CD4-positive, alpha-beta T cell (primary cell): ENCODE measurements around the gene GNG7. TPM values are rescaled to one million over a fixed set of nuclear protein-coding genes. Genes with fewer than 3 reads are reported as not detected.
A peak's percentile ranks its signal among the peaks of the same experiment; 100 is the strongest.
"Not testable (repeated sequence)": the region's sequence is repeated elsewhere in the genome, so short reads cannot be mapped to it uniquely, and the experiment has no call there.

Source experiments
- ATAC-seq: fragments of 200-7000 bp; cut with Tn5 transposase; one replicate; pipeline ENCODE4 v1.10.0; 2022; ENCODE audit warnings: mild to moderate bottlenecking; ENCODE audit not compliant: poor library complexity
- CTCF ChIA-PET: fragments of 350-600 bp; sonication (Branson Sonifier 250); formaldehyde crosslinking; loops from one replicate; lab custom pipeline; 2021; ENCODE audit warnings: antibody characterized with exemption, inconsistent platforms; lab: Charles Lee
- POLR2A ChIA-PET: fragments of 350-600 bp; sonication (Branson Sonifier 250); formaldehyde crosslinking; loops from one replicate; lab custom pipeline; 2021; ENCODE audit warnings: antibody characterized with exemption, inconsistent platforms; lab: Charles Lee
- DNase-seq, 14 experiments: peaks; one replicate each; pipeline ENCODE4 v3.0.0-alpha.2; 2013 to 2020; ENCODE audit warnings: mixed read lengths in 2 of 14
- H3K27ac ChIP-seq, 2 donors: one replicate each; pipeline versions ENCODE4 v1.5.1 to v1.7.0; 2013; ENCODE audit warnings: low read length in 2 of 2, low read depth in 1 of 2, mild to moderate bottlenecking in 1 of 2
- H3K27me3 ChIP-seq, 2 experiments: 1 replicate in 1 of 2; 2 replicates in 1 of 2; pipeline versions ENCODE4 v1.6.1 to v1.7.0; 2013; ENCODE audit warnings: low read length in 2 of 2, control low read depth in 1 of 2, mild to moderate bottlenecking in 1 of 2, moderate library complexity in 1 of 2; ENCODE audit not compliant: insufficient read depth in 2 of 2, control insufficient read depth in 1 of 2
- H3K36me3 ChIP-seq: one replicate; pipeline ENCODE4 v1.6.1; 2013; ENCODE audit warnings: low read length, control low read depth; ENCODE audit not compliant: insufficient read depth
- H3K4me1 ChIP-seq: one replicate; pipeline ENCODE4 v1.6.1; 2013; ENCODE audit warnings: low read length, control low read depth; ENCODE audit not compliant: insufficient read depth
- H3K4me3 ChIP-seq: one replicate; pipeline ENCODE4 v1.5.1; 2013; ENCODE audit warnings: mild to moderate bottlenecking, low read length, moderate library complexity
- H3K9me3 ChIP-seq, 2 experiments: 1 replicate in 1 of 2; 2 replicates in 1 of 2; pipeline versions ENCODE4 v1.6.1 to v1.7.0; 2013; ENCODE audit warnings: low read length in 2 of 2, mild to moderate bottlenecking in 2 of 2, control low read depth in 1 of 2, moderate library complexity in 1 of 2; ENCODE audit not compliant: control insufficient read depth in 1 of 2, insufficient read depth in 1 of 2
- H3K27ac Mint-ChIP-seq: one replicate; pipeline ENCODE4 v1.8.0; 2020; ENCODE audit warnings: mixed read lengths
- H3K27me3 Mint-ChIP-seq: one replicate; pipeline ENCODE4 v1.8.0; 2021; ENCODE audit warnings: mixed read lengths
- H3K36me3 Mint-ChIP-seq: one replicate; pipeline ENCODE4 v1.8.0; 2021; ENCODE audit warnings: low read depth, mixed read lengths
- H3K4me1 Mint-ChIP-seq: one replicate; pipeline ENCODE4 v1.8.0; 2021; ENCODE audit warnings: low read depth, mixed read lengths
- H3K4me3 Mint-ChIP-seq: one replicate; pipeline ENCODE4 v1.8.0; 2020; ENCODE audit warnings: mild to moderate bottlenecking, mixed read lengths
- H3K9me3 Mint-ChIP-seq: one replicate; pipeline ENCODE4 v1.8.0; 2020; ENCODE audit warnings: mixed read lengths
- intact Hi-C, 2 experiments: fragments of 100-400 bp; cut with DNase I in 1 of 2; cut with micrococcal nuclease in 1 of 2; formaldehyde crosslinking; loops; one replicate each; pipeline versions ENCODE4 v1.15.1 to v1.9.0; 2023 to 2025; cut with DNase I, micrococcal nuclease
- total RNA-seq, 174 experiments: library from RNA in 2 of 174; stranded (reverse) in 2 of 174; gene quantifications; one replicate each; pipeline ENCODE4 v1.2.3 and lab custom pipeline; 2021 to 2026
- TF ChIP-seq, protein P1 (sequence below): fragments of 200-600 bp; IDR thresholded peaks from one replicate; pipeline ENCODE4 v1.8.0; 2022; ENCODE audit warnings: antibody characterized with exemption, mild to moderate bottlenecking

Gene GNG7
- total RNA-seq, 2 experiments from 2014 or later: 5.2 to 5.7 TPM

GRCh38 chr19:2475018-2475701 lies 227.3 kb downstream of the GNG7 start:
- peaks cover 28% of the 10 kb centered on the region for H3K36me3 Mint-ChIP-seq
- peak overlapping the region; percentile 87 for H3K4me3 Mint-ChIP-seq
- H3K9me3 ChIP-seq: no peaks in the 10 kb centered on the region
- peak overlapping the region; percentile 91 for H3K27ac Mint-ChIP-seq
- H3K4me1 Mint-ChIP-seq: peaks cover 25% of the 10 kb centered on the region
- ChIA-PET CTCF (interaction anchor here (1.4 to 9.5 kb wide), 6 partner anchors 104 to 161 kb away, joined by 6 to 57 read pairs (median 19); no protein-coding TSS in a partner anchor), POLR2A (interaction anchor here (0.6 to 5.2 kb wide), 48 partner anchors 9 to 1288 kb away, joined by 3 to 272 read pairs (median 7); partner anchors contain the start of genes AP3D1, GNG7, LMNB2 and MRPL54)
- peaks cover 45% of the 10 kb centered on the region for H3K4me1 ChIP-seq
- intact Hi-C loops: loop anchor here (1.0 to 5.0 kb wide), 3 partner anchors 87 to 136 kb away; no protein-coding TSS in a partner anchor
- TF ChIP-seq, protein P1, sequence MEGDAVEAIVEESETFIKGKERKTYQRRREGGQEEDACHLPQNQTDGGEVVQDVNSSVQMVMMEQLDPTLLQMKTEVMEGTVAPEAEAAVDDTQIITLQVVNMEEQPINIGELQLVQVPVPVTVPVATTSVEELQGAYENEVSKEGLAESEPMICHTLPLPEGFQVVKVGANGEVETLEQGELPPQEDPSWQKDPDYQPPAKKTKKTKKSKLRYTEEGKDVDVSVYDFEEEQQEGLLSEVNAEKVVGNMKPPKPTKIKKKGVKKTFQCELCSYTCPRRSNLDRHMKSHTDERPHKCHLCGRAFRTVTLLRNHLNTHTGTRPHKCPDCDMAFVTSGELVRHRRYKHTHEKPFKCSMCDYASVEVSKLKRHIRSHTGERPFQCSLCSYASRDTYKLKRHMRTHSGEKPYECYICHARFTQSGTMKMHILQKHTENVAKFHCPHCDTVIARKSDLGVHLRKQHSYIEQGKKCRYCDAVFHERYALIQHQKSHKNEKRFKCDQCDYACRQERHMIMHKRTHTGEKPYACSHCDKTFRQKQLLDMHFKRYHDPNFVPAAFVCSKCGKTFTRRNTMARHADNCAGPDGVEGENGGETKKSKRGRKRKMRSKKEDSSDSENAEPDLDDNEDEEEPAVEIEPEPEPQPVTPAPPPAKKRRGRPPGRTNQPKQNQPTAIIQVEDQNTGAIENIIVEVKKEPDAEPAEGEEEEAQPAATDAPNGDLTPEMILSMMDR: no peak
- DNase-seq (peak in 13 of 14 experiments; percentile 29 to 79 (median 48)), ATAC-seq (peak; percentile 9)
- H3K4me3 ChIP-seq: peak overlapping the region; percentile 86
- peak overlapping the region in 1 of 2 donors; percentile 70 for H3K27ac ChIP-seq
- no peaks in the 10 kb centered on the region for H3K27me3 ChIP-seq
- no peaks in the 10 kb centered on the region for H3K9me3 Mint-ChIP-seq
- peaks cover 8% of the 10 kb centered on the region for H3K36me3 ChIP-seq
- peaks cover 4% of the 10 kb centered on the region for H3K27me3 Mint-ChIP-seq

DNA sequence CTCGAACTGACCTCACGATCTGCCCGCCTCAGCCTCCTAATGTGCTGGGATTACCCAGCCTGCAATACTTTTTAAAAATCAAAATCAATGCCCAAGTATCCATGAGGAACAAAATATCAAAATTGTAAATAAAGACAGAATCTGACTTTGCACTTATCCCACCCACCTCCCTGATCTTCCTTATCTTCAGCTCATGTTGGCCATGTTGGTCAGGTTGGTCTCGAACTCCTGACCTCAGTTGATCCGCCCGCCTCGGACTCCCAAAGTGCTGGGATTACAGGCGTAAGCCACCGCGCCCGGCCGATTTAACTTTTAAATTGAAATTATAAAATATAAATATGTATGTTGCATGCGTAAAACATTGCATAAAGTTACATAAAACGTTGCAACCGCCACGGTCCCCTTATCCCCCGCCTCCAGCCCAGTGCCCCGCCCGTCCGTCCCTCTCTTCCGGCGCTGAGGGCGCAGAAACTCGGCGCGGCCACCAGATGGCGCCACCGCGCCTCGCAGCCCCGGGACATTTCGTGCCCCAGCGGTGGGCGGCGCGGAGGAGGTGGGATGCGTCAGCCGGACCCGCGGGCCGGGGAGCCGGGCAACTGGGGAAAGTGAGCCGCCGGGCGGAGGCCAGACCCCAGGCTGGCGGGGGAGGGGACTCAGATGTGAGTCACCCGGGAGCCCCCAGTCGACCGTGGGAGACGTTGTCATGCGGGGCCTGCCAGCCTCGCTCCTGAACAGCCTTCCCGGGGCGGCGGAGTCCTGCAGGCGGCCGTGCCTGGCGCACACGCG lies 228.1 kb downstream of the GNG7 start:
- TF ChIP-seq, protein P1: peak; percentile 97
- Histone ChIP-seq H3K27me3 (no peaks in the 10 kb centered on the region), H3K27ac (peak overlapping the region in 1 of 2 donors; percentile 70), H3K9me3 (no peaks in the 10 kb centered on the region), H3K4me1 (peaks cover 42% of the 10 kb centered on the region), H3K4me3 (peak overlapping the region; percentile 86), H3K36me3 (peaks cover 8% of the 10 kb centered on the region)
- H3K27ac Mint-ChIP-seq: peak overlapping the region; percentile 91
- no peaks in the 10 kb centered on the region for H3K9me3 Mint-ChIP-seq
- POLR2A ChIA-PET: interaction anchor here (0.7 to 5.2 kb wide), 10 partner anchors 18 to 891 kb away, joined by 3 to 272 read pairs (median 50); partner anchors contain the start of gene LMNB2
- DNase-seq (peak; percentile 74 to 94 (median 80)), ATAC-seq (peak; percentile 39)
- CTCF ChIA-PET: interaction anchor here (0.8 to 9.5 kb wide), 5 partner anchors 79 to 162 kb away, joined by 3 to 57 read pairs (median 15); no protein-coding TSS in a partner anchor
- peaks cover 25% of the 10 kb centered on the region for H3K4me1 Mint-ChIP-seq
- intact Hi-C loops: loop anchor here (1.0 to 5.0 kb wide), 5 partner anchors 88 to 237 kb away; partner anchors contain the start of genes PLEKHJ1 (in 1 of the 2) and SF3A2 (in 1 of the 2)
- H3K27me3 Mint-ChIP-seq: peaks cover 4% of the 10 kb centered on the region
- H3K4me3 Mint-ChIP-seq: peak overlapping the region; percentile 87
- peaks cover 28% of the 10 kb centered on the region for H3K36me3 Mint-ChIP-seq

DNA sequence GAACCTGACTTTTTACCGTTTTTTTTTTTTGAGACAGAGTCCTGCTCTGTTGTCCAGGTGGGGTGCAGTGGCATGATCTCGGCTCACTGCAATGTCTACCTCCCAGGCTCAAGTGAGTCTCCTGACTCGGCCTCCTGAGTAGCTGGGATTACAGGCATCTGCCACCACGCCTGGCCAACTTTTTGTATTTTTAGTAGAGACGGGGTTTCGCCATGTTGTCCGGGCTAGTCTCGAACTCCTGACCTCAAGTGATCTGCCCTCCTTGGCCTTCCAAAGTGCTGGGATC lies 232.6 kb downstream of the GNG7 start:
- H3K27me3 Mint-ChIP-seq, H3K9me3 Mint-ChIP-seq, H3K27ac ChIP-seq, ATAC-seq, DNase-seq, H3K4me3 ChIP-seq, H3K27ac Mint-ChIP-seq, H3K4me3 Mint-ChIP-seq, POLR2A ChIA-PET, H3K9me3 ChIP-seq, H3K36me3 ChIP-seq, H3K27me3 ChIP-seq, H3K4me1 Mint-ChIP-seq, H3K36me3 Mint-ChIP-seq: not testable (repeated sequence)
- H3K4me1 ChIP-seq: peaks cover 12% of the 10 kb centered on the region
- intact Hi-C loops: loop anchor here in 1 of 2 experiments (5.0 kb wide), 1 partner anchor 233 kb away; the partner anchor contains the start of genes PLEKHJ1 and SF3A2
- CTCF ChIA-PET: interaction anchor here (2.0 to 9.5 kb wide), 3 partner anchors 142 to 167 kb away, joined by 8 to 57 read pairs (median 10); no protein-coding TSS in a partner anchor
